Stimulated activated CD4-positive, alpha-beta T cell treated with anti-CD3 and anti-CD28 coated beads, Interleukin-15, amount 100 ng/mL, for 1 hour (primary cell): ENCODE results near the gene ARRDC2.
"Not testable (repeated sequence)": the region's sequence is repeated elsewhere in the genome, so short reads cannot be mapped to it uniquely, and the experiment has no call there.

Experiments used
- DNase-seq, 2 donors: peaks; one replicate each; pipeline ENCODE4 v3.0.0-alpha.2; 2020; ENCODE audit warnings: low read depth in 1 of 2, low spot score in 1 of 2

Gene ARRDC2

DNA sequence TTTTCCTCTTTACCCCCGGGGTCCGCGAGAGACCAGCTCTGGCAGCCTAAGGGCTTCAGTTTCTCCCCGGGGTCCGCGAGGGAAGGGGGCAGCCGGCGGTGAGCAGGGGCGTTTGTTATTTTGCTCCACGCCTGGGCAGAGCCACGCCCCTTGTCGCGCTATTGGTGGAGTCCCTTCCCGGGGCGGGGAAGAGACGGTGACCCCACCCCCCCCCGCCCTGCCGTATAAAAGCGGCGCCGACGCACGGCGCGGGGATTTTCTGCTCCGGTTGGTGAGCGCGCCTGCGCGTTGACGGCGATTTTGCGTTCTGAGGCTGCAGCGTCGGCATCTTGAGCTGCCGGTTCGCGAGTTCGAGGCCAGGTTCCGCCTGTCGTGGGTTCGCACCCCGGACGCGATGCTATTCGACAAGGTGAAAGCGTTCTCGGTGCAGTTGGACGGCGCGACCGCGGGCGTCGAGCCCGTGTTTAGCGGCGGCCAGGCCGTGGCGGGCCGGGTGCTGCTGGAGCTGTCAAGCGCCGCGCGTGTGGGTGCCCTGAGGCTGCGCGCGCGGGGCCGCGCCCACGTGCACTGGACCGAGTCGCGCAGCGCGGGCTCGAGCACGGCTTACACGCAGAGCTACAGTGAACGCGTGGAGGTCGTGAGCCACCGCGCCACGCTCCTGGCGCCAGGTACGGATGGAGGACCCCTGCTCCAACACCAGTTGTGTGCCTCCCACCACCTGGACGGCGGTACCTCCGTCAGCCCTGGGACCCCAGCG, at the start of gene ARRDC2:
Gene ARRDC2, plus strand, starts transcription at position 254 of the 757 bp plus-strand sequence. Its CDS starts 141 bp downstream, at position 395.
- DNase-seq, result peak; percentile 78 to 83

DNA sequence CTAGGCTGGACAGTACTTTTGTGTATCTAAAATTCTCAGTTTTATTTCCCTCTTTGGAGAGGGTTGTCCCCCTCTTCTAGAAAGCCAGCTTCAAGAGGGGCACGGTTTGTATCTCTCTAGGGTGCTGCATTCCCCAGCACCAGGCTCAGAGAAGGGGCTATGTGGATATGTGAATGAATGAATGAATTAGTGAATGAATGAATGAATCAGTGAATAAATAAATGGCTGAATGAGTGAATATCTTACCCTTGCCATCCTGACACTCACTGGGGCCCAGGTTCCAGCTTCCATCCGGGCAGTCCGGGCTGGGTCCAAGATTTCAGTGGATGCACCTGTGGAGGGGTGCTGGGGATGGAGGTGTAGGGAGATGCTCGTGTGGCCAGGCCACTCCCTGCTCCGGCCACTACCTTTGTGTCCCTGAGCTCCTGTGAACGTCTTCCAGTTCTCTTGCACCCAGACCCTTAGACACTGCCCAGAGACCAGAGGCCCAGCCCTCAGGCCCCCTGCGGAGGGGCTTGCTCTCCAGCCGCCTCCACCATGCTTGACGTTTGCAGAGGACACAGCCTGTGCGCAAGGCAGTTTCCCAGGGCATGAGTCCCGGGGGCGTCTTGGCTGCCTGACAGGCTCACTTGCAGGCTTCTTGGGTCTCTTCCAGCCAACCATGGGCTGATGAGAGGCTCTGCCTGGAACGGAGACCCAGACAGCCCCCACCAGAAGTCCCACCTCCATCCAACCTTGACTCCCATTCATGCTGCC, 43.9 kb upstream of the ARRDC2 start:
- DNase-seq, result no peak

DNA sequence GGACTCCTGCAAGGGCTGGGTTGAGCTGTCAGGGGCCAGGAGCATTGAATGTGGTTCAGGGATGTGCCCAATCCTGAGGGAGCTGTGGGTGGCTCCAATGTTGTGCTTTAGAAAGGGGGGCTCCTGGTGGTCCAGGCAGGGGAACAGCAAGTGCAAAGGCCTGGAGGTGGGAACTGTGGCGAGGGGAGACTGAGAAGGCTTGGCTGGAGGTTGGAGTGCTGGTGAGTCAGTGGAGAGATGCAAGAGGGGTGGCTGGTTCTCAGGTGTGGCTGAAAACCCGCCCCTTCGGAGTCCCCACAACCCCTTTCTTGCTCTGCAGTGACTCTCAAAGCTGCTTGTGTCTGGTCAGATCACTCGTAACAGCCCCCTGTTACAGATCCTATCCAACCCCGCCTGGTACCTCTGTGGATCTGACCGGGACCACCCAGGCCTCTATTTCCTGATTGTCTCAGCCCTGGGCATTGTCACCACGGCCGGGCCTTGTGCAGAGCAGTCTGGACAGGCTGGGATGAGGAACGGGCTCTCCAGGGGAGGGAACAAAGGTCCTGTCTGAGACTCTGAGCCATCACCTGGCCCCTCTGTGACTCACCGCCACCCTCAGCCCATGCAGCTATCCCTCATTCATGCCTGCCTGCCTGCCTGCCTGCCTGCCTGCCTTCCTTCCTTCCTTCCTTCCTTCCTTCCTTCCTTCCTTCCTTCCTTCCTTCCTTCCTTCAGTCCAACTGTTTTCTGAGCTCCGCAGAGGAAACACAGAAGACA, 42.4 kb upstream of the ARRDC2 start:
- DNase-seq, result no peak

DNA sequence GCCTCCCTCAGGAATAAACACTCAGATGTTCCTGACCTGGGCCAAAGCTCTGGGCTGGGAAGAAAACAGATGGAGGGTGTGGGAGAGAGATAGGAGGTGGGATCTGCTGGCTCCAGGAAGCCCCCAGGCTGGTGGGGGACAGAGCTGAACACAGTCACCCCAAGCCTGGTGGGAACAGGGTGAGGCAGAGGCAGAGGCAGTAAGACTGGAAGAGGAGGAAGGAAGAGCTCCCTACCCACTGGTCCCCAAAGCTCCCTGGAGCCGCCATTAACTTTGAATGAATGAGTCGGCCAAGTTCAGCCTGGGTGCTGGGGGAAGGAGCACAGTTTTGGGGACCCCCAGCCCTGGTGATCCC, 41.9 kb upstream of the ARRDC2 start:
- DNase-seq, result no peak

DNA sequence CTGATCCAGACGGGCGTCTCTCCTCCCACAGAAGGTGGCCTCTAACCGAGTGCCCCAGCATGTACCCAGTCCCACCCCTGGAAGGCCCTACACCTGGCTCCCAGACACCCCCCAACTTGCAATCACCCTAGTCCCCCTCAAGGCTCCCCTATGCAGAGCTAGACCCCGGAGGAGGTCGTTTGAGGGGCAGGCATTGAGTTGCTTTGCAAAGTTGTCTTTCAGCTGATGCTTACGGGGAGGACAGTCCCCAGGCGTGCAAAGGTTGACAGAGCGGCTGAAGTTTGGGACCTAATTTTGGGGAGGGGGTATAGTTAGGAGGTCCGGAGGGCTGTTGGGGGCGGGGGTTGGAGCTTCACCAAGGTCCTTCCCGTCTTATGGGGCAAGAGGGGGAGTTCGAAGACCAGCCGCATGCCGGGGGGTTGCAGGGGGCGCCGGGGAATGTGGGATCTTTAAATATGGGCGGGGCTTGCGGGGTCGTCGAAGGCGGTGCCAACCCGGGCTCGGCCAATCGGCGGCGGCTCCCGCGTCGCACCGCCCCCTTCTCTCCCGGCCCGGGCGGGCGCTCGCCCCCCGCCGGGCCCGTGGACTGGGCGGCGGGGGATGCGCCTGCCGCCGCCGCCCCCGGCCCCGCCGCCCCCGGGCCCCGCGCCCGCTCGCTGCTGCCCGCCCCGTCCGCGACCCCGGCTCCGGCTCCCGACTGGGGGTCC, 41.3 kb upstream of the ARRDC2 start, which contains the start of gene KCNN1:
Gene KCNN1, plus strand, starts transcription at position 558 of the 707 bp plus-strand sequence. CDS start 6,782 bp downstream, outside the sequence.
- no peak for DNase-seq

DNA sequence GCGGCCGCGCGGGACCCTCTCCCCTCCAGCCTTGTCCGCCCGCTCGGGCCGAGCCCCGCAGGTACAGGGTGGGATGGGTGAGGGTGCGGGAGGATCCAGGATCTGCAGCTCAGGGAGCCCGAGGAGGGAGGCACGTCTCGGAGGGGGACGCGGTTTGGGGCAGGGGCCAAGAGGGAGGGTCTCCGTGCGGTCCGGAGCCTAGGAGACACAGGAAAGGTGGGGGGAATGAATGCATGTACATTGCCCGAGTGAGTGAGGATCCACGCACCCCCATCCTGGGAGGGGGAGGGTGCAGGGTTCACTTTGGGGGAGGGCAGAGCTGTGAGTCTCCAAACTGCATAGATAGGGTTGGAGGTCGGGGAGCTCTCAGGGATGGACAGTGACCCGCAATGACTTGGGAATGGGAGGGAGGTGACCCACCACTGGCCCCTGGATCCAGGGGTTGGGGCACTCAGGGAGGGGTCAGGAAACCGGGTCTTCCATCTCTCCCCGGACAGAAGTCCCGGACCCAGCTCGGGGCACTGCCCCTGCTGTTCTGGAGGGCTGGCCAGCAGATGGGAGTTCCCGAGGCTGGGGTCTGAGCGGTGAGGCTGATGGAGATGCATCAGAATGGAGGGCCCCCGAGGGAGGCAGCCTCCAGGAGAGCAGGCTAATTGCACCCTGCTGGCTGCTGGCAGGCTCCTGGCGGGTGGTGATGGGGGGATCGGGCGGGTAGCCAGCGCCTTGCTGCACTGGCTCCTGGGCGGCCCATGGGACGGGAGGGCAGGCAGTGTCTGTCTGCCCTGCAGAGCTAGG, 40.5 kb upstream of the ARRDC2 start:
- no peak for DNase-seq

DNA sequence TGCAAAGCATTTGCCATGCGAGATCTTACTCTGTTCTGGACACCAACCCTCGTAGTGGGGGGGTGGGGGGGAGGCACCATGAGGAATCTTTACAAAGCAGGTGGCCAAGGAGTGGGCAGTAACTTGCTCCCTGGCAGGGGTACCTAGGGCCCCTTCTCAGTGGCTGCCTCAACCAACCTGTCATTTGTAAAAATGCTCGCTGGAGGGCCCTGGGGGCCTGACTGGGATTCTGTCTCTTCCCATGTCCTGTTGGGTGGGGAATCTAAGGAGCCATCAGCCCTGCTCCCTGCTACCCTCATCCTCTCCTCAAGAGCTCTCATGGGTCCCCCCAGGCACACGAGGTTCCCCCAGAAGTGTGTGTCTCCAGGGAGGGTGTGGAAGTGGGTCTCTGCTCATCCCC, 39.6 kb upstream of the ARRDC2 start:
- no peak for DNase-seq

DNA sequence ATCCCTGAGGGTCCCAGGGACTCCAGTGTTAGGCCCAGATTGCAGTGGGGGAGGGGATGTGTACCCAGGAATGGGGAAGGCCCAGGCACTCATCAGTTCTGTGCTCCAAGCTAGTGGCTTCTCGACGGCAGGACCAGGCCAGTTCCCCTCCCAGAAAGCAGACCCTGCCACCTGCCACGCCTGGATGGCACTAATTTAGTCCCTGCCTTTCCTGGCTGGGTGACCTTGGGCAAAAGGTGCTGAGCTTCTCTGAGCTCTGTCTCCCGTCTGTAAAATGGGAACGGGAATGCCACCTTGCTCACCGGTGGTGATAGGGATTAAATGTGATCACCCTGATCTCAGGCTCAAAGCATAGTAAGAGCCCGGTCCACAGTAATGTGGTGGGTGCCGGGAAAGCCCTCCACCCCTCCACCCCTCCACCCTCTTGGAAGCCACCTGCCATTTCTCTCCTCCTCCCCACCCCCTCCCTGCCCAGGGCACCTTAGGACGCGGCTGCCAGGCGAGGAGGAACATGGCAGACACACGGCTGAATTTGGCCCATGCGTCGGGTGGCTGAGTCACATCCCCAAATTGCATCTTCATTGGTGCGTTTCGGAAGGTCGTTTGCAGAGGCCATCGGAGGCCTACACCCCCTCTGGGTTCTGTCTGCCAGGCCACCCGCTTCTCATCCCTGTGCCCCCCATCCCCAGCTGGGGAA, 38.7 kb upstream of the ARRDC2 start:
- no peak for DNase-seq

DNA sequence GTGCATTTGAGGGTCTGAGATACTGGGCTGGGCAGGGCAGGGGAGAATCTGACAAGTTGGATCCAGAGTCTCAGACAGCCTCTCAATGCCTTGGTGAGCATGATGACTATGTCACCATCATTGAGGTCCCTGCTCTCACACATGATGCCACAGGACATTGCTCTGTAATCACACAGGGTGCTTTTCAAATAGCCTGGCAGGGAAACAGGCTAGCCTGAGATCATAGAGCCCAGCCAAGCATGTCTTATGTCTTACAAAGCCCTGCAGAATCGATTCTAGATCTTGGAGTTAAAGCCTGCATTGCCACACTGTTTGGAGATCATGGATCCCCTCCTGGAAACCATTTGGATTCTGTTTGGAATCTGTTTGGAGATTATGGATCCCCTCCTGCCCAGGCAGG, 35.7 kb upstream of the ARRDC2 start:
- DNase-seq, result no peak

DNA sequence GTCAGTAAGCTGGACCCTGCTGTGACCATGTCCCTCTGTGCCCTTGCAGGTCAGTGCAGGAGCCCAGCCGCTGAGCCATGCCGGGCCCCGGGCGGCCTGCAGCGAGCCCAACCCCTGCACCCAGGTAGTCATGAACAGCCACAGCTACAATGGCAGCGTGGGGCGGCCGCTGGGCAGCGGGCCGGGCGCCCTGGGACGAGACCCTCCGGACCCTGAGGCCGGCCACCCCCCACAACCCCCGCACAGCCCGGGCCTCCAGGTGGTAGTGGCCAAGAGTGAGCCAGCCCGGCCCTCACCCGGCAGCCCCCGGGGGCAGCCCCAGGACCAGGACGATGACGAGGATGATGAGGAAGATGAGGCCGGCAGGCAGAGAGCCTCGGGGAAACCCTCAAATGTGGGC, 34.2 kb upstream of the ARRDC2 start:
- no peak for DNase-seq

DNA sequence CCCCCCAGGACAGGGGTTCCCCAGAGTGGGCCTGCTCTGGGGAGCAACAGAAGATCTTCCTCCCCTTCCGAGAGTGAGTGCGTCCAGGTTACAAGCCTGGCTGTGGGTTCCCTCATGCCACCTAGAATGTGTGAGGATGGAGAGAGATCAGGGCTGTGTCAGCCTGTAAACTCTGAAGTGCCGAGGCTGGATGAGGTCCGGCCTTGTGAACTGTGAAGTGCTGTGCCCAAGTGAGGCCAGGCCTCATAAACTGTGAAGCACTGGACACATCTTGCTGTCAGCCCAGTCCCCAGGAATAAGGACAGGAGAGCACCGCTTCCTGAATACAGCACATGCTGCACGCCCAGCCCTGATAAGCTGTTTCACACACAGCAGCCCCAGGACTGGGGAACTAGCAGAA, 33.4 kb upstream of the ARRDC2 start:
- DNase-seq, result no peak

DNA sequence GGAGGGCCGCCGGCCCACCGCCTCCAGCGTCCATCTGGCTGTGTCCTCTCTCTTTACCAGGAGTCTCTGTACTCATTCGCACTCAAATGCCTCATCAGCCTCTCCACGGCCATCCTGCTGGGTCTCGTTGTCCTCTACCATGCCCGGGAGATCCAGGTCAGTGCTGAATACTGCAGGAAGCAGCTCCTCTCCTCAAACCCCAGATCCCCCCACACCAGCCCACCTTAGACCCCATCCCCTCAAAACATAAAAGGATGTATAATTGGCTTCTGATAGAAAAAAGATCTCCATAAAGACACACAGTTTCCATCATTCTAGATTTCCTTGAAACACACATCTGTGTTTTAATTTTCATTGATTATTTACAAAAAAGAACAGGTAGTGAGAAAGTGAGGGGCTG, 32.9 kb upstream of the ARRDC2 start:
- no peak for DNase-seq

DNA sequence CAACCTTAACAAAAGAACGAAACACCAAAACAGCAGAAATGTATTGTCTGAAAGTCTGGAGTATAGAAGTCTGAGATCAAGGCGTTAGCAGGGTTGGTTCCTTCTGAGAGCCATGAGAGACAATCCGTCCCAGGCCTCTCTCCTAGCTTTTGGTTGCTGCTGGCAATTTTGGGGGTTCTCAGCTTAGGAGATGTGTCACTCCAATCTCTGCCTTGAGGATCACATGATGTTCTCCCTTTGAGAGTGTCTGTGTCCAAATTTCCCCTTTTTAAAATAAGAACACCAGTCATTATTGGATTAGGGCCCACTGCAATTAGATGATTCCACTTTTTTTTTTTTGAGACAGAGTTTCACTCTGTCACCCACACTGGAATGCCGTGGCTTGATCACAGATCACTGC, 30.9 kb upstream of the ARRDC2 start:
- DNase-seq, result no peak

DNA sequence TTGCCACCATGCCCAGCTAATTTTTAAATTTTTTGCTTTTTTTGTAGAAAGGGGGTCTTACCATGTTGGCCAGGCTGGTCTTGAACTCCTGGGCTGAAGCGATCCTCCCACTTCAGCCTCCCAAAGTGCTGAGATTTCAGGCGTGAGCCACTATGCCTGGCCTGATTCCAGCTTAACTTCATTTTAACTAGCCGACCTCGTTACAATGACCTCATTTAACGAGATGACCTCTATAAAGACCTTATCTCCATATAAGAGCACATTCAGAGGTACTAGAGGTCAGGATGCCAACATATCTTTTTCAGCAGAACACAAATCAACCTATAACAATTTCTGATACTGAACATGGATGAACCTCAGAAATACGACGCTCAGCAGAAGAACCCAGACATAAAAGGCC, 30.5 kb upstream of the ARRDC2 start:
- DNase-seq, result no peak

DNA sequence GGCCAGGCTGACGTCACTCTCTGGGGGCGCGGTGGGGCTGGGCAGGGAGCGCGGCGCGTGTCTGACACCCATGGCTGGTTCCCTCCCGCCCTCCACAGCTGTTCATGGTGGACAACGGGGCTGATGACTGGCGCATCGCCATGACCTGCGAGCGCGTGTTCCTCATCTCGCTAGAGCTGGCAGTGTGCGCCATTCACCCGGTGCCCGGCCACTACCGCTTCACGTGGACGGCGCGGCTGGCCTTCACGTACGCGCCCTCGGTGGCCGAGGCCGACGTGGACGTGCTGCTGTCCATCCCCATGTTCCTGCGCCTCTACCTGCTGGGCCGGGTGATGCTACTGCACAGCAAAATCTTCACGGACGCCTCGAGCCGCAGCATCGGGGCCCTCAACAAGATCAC, 26.4 kb upstream of the ARRDC2 start:
- DNase-seq, result no peak

DNA sequence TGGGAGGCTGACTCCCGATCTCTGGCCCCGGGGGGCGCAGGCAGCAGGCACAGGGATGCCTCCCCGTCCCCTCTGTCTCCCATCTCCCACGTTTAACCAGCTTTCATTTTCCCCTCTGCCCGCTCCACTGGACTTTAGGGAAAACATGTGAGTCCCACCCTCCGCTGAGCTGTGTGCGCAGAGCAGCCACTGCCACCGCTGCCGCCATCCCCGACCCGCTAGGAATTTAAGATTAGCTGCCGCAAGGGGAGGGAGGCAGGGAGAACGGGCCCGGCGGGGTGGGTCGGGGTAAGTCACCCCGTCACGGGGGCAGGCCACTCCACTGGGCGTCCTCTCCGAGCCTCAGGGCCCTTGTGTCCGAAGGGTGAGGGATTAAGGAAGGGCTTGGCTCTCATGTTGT, 25.5 kb upstream of the ARRDC2 start:
- DNase-seq, result no peak

DNA sequence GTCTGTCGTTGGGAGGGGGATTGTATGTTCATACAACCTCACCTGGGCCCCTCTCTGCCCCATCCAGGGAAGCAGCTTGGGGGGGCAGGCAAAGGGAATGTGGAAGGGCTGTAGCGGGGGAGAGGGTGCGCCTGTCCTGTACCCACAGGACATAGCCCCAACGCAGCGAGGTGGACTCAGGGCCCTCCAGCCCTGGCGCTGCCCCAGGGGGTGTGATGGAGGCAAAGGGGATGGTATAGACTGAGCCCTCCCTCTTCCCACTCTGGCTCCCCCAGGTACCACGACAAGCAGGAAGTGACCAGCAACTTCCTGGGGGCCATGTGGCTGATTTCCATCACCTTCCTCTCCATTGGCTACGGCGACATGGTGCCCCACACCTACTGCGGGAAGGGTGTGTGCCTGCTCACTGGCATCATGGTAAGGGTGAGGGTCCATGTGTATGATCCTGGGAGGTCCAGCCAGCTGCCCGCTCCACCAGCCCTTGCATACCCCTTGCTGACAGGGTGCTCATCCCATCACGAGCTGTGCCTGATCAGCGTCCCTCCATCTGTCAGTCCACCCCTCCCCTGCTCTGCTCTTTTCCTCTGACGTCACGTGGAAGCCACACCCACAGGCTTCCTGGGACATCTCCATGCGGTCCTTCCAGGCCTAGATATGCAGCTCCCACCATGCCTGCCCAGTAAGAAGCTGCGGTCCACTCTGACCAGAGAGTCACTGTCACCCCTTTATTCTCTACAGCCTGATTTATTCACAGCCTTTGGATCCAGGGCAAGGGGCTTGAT, 22.7 kb upstream of the ARRDC2 start:
- DNase-seq, result no peak

DNA sequence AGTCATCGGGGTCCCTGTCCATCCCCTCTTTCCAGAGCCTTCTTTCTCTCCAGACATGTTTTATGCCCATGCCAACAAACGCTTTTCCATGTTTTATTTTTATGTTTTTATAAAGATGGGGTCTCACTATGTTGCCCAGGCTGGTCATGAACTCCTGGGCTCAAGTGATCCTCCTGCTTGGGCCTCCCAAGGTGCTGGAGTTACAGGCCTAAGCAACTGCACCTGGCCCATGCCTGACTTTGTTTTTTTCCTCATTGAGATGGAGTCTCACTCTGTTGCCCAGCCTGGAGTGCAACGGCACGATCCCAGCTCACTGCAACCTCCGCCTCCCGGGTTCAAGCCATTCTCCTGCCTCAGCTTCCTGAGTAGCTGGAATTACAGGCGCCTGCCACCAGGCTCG, 21.4 kb upstream of the ARRDC2 start:
- not testable (repeated sequence) for DNase-seq

DNA sequence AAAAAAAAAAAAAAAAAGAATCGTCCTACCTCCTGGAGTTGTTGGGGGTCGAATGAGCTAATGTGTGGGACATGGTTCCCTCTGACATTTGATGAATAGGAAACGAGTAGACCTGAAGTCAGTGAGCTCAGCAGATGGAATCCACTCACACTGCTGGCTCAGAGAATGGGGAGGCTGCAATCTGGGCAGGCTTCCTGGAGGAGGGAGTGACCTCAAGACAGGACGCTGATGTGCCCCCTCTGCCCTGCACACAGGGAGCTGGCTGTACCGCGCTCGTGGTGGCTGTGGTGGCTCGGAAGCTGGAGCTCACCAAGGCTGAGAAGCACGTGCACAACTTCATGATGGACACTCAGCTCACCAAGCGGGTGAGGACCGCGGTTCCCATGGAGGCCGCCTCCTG, 19.8 kb upstream of the ARRDC2 start:
- no peak for DNase-seq
